HG02642 (cell line): ENCODE results near the gene RIMBP2.

Experiments
- ATAC-seq: cut with Tn5 transposase; IDR thresholded peaks from one replicate; pipeline ENCODE4 v1.9.1; 2021; ENCODE audit warnings: mild to moderate bottlenecking; ENCODE audit not compliant: unreplicated experiment, poor library complexity

Gene RIMBP2

DNA sequence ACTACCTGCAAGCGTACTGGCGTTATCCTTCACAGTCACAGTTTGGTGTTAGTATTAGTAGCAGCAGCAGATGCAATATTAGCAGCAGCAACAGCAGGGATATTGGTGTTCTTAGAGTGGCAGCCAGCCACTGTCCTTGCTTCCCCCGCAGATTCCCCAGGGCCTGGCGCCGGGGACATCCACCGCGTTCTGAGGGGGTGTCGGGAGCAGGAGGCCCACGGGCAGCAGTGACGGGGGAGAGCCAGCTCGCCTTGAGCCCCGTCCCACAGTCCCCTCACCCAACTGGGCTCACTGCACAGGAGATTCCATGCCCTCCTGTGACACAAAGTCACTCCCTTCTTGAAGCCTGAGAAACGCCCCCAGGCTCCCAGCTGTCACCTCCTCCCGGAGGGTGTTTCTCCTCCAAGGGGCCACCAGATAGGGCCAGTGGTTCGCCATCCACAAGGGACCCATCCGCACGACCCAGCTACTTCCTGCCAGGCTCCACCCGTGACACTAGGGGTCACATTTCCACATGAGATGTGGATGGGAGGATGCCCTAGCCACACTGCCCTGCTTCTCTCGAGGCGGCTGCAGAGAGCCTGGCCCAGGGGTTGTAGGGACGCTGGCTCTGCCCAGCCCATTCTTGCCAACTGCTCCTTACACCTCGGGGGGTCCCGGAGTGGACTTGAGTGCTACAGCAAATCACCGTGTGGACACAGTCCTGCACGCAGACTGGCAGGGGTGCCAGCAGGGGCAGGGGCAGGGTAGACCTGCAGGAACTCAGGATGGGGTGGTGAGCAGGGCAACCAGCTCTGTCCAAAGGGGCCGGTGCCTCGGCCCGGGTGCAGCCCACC, 255.3 kb downstream of the RIMBP2 start:
- no peak for ATAC-seq

DNA sequence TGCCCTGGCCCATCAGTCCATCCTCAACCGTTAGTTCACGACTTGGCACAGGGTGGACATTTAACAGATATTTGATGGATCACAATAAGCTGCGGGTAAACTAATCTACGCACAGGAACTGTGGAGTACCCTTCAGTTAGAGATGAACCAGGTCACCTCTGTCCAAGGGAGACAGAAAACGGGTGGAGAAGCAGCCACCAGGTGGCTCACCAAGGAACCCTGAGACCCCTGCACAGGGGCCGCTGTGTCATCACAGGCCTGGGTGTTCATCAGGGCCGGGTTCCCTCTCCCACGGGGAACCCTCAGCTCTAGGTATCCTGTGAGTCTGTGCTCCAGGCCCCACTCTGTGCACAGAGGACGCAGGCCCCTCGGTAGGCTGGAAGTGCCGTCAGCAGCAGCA, 256.2 kb downstream of the RIMBP2 start:
- no peak for ATAC-seq

DNA sequence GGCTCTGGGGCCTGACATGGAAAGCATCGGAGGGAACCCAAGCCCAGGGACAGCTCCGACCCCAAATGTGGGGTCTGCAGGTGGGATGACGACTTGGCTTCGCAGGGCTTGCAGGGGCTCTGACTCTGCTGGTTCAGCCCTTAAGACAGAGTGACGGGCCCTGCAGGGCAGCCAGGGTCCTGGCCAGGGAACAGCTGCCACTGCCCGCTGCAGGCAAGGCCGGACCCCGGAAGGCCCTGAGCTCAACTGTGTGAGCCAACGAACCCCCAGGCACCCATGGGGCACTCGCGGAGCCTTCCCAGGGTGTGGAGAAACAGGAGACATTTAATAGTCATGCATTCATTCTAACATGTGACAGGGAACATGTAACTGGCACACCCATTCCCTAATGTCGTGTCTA, 257.8 kb downstream of the RIMBP2 start:
- ATAC-seq: no peak

DNA sequence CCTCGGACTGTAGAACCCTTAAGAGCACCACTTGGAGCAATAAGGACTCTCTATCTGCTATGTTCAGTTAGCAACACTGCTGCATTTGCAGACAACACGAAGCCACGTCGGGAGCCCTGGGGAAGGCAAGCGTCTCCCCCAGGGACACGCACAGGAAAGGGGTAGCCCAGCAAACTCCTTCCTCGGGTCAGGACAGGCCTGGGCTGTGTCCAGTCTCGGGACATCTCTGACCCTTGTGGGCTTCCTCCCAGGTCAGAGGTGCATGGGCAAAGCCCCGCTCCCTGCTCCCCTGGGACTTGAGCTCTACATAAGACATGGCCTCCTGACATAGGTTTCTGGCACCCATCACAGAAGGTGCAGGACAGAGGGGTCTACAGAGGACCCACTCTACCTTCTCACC, 258.9 kb downstream of the RIMBP2 start:
- no peak for ATAC-seq

DNA sequence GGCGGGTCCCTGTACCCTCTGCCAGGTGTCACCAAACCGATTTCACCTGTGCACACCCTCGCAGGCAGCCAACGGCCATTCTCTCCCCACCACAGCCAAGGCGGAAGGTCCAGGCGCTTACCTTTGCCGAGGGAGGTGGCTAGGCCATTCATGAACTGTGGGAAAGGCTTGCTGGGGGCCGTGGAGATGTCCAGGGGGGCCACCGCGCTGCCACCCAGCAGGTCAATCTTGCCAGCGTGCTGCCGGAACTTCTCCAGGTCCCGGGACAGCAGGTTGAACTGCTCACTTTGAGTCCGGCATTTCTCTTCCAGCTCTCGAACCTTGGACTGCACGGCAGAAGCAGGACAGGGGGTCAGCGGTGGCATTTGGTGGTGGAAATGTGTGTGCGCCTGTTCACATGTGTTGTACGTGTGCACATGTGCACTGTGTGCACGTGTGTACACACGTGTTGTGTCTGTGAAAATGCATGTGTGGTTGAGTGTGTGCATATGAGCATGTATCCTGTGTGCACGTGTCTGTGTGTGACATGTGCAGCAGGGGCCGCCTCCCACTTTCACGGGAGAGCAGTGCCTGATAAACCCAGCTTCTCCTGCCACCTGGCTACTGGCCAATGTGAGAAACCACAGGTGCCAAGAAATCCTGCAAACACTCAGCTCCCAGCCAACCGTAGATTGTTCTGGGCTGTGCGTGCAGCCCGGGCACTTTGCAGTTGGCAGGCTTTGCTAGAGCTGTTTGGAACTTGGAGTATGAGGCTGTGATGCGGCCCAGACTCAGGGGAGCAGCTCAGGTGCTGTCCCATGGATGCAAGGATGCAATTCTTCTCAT, 259.5 kb downstream of the RIMBP2 start:
- no peak for ATAC-seq

DNA sequence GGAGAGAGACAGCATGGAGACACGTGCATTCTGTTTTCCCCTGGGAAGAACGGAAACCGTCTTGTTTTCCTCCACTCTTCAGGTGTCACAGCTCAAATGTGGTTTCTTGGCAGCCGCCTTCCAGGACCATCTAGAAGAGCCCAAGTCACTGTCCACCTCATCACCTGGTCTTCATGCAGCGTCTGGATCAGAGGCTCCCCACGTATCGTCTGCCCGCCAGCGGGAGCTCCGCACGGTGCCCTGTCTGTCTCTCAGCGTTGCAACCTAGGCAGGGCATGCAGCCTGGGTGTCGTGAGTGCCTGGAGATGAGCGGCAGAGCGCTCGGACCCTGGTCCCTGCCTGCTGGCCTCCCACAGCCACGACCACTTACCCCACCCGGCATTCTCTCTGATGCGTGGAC, 260.9 kb downstream of the RIMBP2 start:
- ATAC-seq: no peak

DNA sequence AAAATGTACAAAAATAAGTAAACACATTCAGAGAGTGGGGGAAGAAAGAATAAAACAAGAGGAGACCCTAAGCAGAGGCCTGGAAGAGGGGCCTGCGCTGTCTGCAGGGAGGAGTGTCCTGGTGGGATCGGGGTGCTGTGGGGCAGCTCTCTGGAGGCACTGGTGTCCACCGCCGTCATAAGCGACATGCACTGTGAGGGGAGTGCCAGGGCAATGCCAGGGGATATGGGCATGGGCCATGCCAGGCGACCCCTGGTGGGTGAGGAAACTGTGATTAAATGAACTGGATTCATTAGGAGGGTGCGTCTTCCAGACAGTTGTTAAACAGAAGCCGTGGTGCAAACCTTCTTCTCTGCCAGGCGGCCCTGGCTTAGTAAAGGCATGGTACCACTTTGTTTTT, 261.8 kb downstream of the RIMBP2 start:
- no peak for ATAC-seq

DNA sequence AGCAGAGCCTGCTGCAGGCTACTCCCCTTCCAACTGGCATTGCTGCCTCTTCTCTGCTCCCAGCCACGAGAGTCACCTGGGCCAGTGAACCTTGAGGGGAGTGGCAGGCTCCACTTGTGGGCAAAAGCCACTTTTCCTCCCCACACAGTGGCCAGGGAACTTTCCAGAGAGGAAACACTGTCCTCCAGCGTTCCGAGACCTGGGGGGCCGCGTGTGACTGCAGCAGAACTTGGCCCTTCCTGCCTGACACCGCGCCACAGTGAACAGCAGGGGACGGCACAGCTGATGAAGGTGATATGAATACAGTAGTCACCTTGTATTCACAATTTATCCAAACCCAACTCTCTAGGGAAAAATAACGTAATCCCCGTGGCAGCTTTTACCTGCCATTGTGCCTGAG, 263.6 kb downstream of the RIMBP2 start:
- no peak for ATAC-seq

DNA sequence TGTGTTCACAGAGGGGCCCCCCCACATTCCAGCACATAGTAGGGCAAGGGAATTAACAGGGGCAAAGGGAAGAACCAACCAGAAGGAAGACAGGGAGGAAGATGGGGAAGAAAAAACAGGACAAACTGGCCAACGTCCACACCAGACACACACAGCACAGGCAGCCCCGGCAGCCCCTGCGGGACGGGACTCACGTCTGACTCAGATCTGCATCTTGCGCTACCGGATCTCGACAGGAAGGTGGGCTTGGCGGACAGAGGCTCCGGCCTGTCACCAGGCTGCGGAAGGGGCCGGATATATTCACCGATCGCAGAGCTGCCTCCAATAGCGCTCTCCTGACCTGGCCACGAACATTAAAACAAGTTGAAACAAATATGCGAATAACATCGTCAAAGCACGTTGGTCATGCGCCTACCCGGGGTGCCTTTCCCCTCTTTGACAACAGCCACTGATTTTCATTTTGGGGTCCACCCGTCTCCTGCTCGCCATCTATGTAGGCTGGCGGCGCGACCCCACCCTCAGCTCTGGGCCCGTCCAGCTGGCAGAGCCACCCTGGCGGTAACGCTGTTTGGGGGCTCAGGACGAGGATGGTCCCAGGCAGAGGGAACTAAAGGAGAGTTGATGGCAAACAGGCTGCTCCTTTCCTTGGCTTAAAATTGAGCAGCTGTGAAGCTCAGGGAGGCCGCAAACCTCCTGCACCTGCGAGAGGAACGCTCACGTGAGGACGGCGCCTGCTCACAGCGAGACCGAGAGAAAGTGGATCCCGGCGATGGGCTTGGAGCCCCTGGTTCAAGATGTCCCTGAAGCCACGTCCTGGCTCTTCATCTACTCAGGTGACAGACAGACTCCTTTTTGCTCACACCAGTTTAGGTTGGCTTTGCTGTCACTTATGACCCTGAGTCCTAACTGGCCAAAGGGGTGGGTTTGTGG, 264.8 kb downstream of the RIMBP2 start:
- ATAC-seq: no peak

DNA sequence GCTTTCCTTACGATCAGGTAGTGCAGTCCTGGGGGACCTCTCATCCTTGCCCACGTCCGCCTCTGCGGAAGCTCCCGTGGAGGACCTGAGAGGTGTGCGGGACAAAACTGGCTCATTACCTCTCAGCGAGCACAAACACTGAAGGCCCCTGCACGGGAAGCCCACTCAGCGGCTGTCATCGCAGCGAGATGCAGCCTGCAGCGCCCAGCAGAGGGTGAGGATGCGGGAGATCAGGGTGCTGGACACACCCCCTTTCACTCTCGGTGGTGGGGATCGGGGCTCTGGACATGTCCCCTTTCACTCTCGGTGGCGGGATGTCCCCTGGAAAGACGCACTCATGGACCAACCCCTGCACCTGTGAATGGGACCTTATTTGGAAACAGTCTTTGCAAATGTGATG, 266.8 kb downstream of the RIMBP2 start:
- ATAC-seq: no peak

DNA sequence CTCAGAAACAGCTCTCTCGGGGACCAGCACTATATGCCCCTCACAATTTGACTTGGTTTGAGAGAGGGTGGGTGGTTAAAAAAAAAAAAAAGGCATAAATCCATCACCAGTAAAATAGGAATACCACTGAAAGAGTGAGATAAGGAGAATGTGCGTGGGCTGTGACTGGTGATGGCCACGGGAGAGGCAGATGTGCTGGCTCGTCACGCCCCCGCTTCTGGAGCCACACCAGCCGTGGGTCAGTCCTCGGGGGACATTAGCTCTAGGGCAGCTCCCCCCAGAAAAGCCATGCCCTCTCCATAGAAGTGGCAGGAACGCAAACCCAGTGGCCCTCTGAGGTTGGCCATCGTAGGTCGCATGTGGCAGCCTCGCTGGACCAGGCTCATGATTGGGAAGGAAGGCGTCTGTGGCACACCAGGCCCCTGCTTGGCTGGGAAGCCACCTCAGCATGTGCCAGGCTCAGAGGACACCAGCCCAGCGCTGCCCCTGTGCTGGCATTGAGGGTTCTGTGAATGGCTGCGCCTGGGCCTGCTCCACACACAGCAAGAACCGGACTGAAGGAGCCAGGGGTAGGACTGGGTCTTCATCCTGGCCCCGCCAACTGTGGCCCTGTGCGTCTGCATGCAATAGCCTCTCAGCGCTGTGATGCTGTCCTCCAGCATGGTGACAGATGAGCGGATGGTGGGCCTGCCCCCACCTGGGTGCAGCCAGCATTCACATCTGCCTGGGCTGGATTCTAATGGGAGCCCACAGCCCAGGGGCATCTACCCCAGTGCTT, 267.9 kb downstream of the RIMBP2 start:
- ATAC-seq: no peak

DNA sequence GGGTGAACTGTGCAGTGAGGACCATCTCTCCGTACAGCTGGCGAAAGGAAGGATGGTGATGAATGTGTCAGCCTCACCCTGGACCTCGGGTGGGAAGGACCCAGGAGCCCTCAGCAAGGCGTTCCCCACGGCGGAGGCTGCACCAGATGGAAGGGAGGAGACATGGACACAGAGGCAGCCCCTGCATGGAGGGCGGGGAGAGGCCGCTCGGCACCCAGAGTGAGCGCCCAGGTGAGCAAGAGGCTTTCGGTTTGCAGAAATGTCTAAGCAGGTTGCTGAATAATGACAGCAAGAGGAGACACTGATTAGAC, 268.5 kb downstream of the RIMBP2 start:
- ATAC-seq: no peak

DNA sequence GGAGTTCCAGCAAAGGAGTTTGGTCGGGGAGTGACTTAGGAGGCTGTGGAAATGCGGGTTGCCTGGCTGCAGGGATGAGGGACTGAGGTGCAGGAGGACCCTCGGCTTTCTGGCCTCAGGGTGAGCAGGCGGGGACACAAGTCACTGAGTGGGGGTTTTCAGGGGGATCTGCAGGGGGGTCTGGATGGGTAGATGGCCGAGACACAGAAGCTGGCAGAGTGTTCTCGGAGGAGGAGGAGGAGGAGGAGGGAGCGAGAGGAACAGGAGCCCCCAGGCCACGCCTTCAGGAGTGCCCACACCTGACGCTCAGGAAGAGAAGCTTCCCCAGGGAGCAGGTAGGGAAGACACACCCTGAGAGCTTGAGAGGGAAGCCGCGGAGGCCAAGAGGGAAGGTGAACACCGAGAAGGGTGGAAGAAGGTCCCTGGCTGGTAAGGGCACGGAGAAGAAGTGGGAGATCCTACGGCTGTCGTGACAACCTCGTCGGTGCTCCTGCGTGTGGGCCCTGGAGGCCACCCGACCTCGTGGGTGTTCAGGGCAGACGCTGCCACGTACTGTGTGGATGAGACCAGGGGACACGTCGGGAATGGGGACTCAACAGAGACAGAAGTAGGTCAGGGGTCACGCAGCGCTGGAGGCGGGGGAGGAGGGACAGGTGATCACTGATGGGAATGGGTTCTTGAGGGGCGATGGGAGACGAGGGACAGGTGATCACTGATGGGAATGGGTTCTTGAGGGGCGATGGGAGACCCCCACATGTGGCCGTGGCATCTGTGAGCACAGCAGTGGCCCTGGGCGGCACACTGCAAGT, 269.0 kb downstream of the RIMBP2 start:
- ATAC-seq: no peak

DNA sequence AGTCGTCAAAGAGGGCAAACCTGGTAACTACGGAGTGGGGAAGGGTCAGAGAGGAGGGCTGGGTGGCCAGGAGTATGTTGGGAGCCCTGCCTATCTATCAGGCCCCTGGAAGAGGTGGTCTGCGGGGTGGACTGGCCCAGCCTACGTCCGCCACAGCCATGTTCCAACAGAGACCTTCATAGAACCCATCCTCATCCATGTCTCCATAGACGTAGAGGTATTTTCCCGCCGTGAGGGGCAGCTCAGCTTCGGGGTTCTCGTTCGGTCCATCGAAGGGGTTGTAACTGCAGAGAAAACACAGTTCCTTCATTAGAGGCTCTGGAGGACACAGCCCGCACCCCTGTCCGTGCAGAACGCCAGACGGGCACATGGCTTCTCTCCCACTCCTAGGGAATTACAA, 271.1 kb downstream of the RIMBP2 start:
- ATAC-seq: no peak

DNA sequence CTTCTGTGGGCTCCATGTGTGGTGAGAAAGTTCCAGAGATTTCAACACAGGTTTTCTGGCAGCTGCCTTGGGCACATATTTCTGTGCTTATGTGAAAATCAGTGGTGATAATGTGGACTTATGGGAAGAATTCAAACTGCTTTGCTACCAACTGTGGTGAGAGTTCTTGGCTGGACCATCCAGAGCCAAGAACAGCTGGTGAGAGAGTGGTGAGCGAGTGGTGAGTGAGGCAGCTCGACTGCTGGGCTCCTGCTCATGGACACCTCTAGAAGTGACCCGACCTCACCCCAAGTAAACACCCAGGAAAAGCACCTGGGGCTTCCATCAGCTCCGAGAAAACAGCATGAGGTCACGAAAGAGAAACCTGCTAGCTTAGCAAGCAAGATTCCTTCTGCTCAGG, 272.0 kb downstream of the RIMBP2 start:
- ATAC-seq: no peak

DNA sequence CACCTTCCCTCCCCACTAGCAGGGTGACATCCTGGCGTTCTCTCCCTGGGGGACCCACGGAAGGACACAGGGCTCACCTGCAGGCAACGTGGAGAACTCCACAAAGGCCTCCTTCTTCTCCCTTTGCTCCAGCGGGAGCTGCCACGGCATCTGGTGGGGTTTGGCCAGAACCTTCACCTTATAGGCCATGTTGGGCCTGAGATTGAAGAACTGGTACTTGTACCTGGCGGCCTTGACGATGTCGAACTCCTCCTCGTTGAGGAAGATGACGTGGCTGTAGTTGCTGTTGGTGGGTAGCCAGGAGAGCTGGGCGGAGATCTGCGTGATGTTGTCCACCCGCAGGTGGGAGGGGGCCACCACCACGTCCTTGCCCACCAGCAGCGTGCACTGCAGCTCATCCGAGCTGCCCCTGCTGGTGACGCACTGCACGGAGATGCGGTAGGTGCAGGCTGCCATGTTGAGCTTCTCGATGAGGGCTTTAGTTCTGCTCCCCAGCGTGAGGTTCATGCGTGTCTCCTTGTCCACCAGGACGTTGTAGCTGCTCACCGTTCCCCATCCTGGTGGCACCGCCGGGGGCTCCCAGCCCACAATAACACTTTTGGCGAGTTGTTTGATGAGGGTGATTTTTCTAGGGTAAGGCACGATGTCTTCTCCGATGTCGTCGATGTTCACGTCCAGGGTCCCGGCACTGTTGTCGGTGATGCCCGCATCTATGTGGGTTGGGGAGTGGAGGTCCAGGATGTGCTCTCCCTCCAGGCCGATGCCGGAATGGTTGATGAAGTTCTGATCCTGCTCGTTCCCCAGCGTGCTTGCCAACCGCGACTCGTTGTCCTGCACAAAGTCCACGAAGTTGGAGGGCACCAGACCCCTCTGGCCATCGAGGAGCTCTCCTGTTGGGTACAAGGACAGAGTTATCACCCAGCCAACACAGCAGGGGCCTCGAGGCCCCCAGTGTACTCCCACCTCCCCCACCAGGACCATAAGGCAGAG, 274.0 kb downstream of the RIMBP2 start:
- ATAC-seq: no peak

DNA sequence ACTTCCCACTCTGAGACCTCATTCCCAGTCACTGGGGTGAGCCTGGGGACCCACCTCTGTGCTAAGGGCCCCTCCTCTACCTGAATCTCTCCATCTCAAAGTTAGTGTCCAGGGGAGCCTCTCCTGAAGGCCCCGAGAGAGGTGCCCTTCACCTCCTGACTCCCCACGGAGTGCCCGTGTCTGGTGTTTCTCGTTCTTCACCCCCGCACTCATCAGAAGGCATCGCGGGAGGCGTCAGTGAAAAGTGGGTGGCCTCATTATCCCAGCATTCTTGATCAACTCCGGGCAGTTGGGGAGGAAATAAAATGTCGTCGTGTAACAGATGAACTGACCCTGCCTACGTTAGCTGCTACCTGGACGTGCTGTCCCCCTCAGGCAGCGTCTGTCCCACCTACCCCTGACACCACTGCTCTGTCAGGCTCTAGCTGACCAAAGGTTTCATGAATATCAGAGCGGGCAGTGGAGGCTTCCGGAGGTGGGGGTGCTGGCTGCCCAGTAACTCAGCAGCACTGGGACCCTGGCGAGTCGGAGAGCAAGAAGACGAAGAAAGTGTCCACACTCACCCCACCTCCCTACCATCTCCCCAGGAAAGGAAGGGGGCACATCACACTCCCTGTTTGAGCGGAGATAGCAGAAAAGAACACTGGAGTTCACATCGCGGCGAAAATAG, 275.6 kb downstream of the RIMBP2 start:
- no peak for ATAC-seq

DNA sequence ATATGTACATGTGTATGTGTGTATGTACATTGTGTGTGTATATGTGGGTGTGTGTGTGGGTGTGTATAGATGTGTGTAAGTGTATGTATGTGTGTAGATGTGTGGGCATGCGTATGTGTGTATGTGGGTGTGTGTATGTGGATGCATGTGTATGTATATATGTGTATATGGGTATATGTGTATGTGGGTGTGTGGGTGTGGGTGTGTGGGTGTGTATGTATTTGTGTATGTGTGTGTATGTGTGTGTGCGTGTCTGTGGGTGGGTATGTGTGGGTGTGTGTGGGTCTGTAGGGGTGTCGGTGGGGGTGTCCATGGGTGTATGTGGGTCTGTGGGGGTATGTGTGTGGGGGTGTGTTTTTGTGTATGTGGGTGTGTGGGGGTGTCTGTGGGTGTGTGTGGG, 276.8 kb downstream of the RIMBP2 start:
- ATAC-seq: no peak
